GM12874 (cell line): Measurements from ENCODE around the gene TRIM37.

Experiments used
- TF ChIP-seq, protein P1 (sequence below): IDR thresholded peaks from 2 replicates; pipeline ENCODE4 v1.5.1; 2011; ENCODE audit warnings: low read depth, mild to moderate bottlenecking, control low read depth, low read length, moderate library complexity; ENCODE audit not compliant: insufficient read depth

The TRIM37 gene

DNA sequence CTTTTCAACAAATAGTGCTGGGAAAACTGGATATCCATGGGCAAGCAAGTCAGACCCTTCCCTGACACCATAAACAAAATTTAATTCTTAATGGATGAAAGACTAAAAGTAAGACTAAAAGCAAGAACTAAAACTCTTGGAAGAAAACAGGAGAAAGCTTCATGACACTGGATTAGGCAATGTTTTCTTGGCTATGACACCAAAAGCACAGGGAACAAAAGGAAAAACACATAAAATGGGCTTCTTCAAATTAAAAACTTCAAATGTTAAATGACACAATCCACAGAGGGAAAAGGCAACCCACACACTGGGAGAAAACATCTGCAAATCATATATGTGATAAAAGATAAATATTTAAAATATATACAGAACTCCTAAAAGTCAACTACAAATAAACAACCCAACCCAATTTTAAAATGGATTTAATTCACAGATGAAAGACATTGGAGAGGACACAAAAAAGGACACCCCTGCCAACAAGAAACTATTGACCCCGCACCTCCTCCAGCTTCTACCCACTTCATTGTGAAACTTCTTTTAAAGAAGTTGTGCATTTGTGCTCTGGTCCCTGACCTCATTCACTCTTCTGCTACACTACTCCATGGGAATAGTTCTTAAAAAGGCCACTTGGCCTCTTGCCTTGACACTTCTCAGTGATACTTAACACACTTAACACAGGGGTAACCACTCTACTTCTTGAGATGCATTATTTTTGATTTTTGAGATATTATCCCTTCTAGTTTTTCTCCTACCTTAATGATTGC, 80.3 kb downstream of the TRIM37 start:
- TF ChIP-seq, protein P1, sequence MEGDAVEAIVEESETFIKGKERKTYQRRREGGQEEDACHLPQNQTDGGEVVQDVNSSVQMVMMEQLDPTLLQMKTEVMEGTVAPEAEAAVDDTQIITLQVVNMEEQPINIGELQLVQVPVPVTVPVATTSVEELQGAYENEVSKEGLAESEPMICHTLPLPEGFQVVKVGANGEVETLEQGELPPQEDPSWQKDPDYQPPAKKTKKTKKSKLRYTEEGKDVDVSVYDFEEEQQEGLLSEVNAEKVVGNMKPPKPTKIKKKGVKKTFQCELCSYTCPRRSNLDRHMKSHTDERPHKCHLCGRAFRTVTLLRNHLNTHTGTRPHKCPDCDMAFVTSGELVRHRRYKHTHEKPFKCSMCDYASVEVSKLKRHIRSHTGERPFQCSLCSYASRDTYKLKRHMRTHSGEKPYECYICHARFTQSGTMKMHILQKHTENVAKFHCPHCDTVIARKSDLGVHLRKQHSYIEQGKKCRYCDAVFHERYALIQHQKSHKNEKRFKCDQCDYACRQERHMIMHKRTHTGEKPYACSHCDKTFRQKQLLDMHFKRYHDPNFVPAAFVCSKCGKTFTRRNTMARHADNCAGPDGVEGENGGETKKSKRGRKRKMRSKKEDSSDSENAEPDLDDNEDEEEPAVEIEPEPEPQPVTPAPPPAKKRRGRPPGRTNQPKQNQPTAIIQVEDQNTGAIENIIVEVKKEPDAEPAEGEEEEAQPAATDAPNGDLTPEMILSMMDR: no peak

DNA sequence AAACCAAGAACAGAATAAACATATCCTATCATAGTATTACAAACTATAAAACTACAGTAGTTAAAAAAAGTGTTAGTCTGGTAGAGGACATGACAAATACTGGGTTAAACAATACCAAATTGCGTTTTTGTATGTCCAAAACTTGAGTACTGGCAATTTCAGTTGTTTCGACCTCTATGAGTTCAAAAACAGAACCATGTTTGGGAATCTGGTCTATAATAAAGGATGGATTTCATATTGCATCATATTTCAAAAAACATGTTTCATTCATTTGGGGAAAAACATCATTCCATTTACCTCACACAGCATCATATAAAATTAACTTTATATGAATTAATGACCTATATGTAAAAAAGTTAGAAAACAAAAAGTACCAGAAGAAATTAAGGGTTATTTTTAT, 81.8 kb downstream of the TRIM37 start:
- TF ChIP-seq, protein P1: no peak

DNA sequence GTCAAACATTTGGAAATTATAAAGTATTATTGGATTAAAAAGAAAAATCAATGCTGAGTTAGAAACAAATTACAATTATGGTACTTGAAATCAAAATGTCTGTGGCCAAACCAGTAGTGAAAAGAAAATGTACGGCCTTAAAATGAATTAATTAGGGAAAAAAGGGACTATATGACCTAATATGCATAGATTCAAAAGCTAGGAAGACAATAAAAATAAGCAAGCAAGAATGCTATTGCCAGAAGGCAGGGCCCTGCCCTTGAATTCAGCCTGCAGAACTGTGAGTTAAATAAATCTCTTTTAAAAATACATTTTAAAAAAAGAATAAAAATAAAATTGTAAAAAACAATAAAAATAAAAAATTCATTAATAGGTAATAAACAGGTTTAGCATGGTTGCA, 88.7 kb downstream of the TRIM37 start:
- TF ChIP-seq, protein P1: no peak

DNA sequence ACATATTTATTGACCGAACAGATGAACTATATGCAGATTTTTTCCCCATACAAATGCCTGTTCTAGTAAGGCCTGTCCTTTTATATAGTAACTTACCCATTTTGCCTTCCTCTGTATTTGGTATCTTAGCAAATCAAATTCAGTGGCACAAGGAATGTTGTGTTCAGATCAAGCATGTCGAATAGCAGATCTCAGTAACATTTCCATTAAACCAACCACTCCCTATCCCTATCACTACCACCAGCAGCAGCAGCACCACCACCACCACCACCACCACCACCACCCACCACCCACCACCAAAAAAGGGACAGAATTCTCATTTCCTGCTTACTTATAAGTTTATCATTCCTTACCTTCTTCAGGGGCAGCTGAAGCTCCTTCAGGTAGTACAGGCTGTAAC, 94.7 kb downstream of the TRIM37 start:
- TF ChIP-seq, protein P1: no peak

DNA sequence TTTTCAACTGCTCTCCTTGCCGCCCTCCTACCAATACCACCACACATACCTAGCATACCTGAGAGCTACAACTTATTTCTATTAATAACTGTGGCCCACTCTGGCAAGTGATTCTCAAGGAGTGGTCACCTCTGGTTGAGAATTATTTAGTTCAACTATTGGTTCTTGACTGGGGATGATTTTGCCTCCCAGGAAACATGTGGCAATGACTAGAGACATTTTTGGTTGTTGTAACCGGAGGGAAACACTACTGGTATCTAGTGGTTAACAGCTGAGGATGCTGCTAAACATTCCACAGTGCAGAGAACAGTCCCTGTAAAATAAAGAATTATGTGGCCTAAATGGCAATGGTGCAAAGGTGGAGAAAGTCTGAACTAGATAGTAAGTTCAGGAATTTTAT, 96.7 kb downstream of the TRIM37 start:
- TF ChIP-seq, protein P1: no peak

DNA sequence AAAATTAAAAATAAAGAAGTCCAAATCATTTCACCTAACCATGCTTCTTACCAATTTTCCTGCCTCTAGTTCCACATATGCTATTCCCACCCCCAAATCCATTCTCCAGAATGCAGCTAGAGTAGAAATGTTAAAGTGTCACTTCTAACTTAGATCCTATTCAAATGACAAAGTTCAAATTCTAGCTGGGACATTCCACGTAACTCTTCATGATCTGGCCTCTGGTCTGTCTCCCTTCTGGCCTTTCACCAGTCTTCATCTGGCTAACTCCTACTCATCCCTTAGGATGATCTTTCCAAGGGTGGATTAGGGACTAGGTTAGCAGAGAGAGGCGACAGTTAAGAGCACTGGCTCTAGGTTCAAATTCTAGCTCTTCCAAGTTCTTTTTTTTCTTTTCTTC, 97.9 kb downstream of the TRIM37 start:
- TF ChIP-seq, protein P1: no peak

DNA sequence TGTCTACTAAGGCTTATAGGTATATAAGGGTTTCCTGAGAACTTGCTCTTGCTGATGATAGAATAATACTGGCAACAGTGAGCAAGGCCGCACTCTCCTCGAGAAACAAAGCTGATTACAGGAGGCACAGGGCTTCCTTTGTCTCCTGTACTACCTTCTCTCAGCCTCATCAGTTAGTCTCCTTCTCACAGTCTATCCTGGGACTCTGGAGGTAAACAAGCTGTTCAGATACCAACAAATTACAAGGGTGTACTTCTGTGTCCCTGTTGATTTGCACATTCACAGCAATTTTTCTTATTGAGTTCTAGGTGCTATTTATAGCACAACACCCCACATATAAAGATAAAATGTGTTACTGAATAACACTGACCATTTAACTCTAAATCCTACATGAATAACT, 98.7 kb downstream of the TRIM37 start:
- TF ChIP-seq, protein P1: no peak
